Transverse colon (tissue), 4 donors: ENCODE results near the gene SCAPER.

Source experiments
- EP300 ChIP-seq: sonication (generic); formaldehyde crosslinking; IDR thresholded peaks from one replicate; pipeline ENCODE4 v1.6.1; 2017; ENCODE audit warnings: antibody characterized with exemption, low read depth
- POLR2A ChIP-seq: fragments of 450-650 bp; IDR thresholded peaks from one replicate; pipeline ENCODE4 v1.6.1; 2016; ENCODE audit warnings: antibody characterized with exemption, mild to moderate bottlenecking, moderate library complexity
- POLR2AphosphoS5 ChIP-seq, 3 donors: sonication (generic); formaldehyde crosslinking; IDR thresholded peaks; one replicate each; pipeline ENCODE4 v1.6.1; 2016; ENCODE audit warnings: antibody characterized with exemption in 3 of 3
- TF ChIP-seq, protein P1 (sequence below), 5 experiments: fragments of 200-600 bp in 3 of 5; fragments of 450-650 bp in 2 of 5; sonication (generic) in 3 of 5; IDR thresholded peaks; 1 replicate in 2 of 5; 2 replicates in 3 of 5; pipeline ENCODE4 v1.5.1; 2016 to 2017; ENCODE audit warnings: antibody characterized with exemption in 5 of 5, inconsistent platforms in 3 of 5, mild to moderate bottlenecking in 2 of 5, moderate library complexity in 1 of 5

DNA sequence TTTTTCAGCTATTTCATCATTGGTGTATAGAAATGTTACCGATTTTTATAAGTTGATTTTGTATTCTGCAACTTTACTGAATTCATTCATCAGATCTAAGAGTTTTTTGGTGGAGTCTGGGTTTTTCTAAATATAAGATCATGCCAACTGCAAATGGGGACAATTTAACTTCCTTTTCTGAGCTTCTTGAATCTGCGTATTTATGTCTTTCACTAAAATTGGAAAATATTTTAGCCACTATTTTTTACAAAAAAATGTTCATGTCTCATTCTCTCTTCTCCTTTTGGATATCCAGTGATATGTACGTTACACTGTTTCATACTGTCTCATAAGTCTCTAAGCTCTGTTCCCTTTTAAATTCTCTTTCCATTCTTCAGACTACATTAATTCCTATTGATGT, 444.8 kb downstream of the SCAPER start:
- TF ChIP-seq POLR2A (no peak), POLR2AphosphoS5 (IDR thresholded peaks at IDR 0.05) (no peak), EP300 (no peak)
- TF ChIP-seq, protein P1, sequence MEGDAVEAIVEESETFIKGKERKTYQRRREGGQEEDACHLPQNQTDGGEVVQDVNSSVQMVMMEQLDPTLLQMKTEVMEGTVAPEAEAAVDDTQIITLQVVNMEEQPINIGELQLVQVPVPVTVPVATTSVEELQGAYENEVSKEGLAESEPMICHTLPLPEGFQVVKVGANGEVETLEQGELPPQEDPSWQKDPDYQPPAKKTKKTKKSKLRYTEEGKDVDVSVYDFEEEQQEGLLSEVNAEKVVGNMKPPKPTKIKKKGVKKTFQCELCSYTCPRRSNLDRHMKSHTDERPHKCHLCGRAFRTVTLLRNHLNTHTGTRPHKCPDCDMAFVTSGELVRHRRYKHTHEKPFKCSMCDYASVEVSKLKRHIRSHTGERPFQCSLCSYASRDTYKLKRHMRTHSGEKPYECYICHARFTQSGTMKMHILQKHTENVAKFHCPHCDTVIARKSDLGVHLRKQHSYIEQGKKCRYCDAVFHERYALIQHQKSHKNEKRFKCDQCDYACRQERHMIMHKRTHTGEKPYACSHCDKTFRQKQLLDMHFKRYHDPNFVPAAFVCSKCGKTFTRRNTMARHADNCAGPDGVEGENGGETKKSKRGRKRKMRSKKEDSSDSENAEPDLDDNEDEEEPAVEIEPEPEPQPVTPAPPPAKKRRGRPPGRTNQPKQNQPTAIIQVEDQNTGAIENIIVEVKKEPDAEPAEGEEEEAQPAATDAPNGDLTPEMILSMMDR (IDR thresholded peaks at IDR 0.05) = no peak
